Nephron (organoid): ENCODE measurements around the gene OR2L2.
"Not testable (repeated sequence)": the region's sequence is repeated elsewhere in the genome, so short reads cannot be mapped to it uniquely, and the experiment has no call there.

Experiments used
- H3K27ac Mint-ChIP-seq, 3 experiments: 2 replicates each; pipeline ENCODE4 v1.8.0; 2020; ENCODE audit warnings: mixed read lengths in 3 of 3, mild to moderate bottlenecking in 2 of 3, moderate library complexity in 1 of 3
- H3K27me3 Mint-ChIP-seq: 2 replicates; pipeline ENCODE4 v1.8.0; 2021; ENCODE audit warnings: low read depth, mild to moderate bottlenecking, moderate library complexity, mixed read lengths
- H3K36me3 Mint-ChIP-seq: 2 replicates; pipeline ENCODE4 v1.8.0; 2020; ENCODE audit warnings: low read depth, mixed read lengths
- H3K4me1 Mint-ChIP-seq: 2 replicates; pipeline ENCODE4 v1.8.0; 2020; ENCODE audit warnings: mixed read lengths
- H3K4me3 Mint-ChIP-seq, 3 experiments: 2 replicates each; pipeline ENCODE4 v1.8.0; 2020; ENCODE audit warnings: mild to moderate bottlenecking in 3 of 3, mixed read lengths in 3 of 3, moderate library complexity in 2 of 3
- H3K9me3 Mint-ChIP-seq: 2 replicates; pipeline ENCODE4 v1.8.0; 2020; ENCODE audit warnings: mixed read lengths
- TF ChIP-seq, protein P1 (sequence below), 3 experiments: fragments of 200-600 bp; sonication (generic); IDR thresholded peaks; one replicate each; pipeline ENCODE4 v1.5.0; 2021; ENCODE audit warnings: antibody characterized with exemption in 3 of 3; ENCODE audit not compliant: unreplicated experiment in 3 of 3

OR2L2 gene

DNA sequence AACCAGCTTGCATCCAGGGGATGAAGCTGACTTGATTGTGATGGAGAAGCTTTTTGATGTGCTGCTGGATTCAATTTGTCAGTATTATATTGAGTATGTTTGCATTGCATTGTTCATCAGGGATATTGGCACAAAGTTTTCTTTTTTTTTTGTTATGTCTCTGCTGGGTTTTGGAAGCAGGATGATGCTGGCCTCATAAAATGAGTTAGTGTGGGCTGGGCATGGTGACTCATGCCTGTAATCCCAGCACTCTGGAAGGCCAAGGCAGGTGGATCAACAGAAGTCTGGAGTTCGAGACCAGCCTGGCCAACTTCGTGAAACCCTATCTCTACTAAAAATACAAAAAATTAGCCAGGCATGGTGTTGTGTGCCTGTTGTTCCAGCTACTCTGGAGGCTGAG is 25.4 kb downstream of the OR2L2 start:
- H3K4me1 Mint-ChIP-seq: no peaks in the 10 kb centered on the region
- no peak overlapping the region for H3K27ac Mint-ChIP-seq
- H3K36me3 Mint-ChIP-seq: peaks cover 3% of the 10 kb centered on the region
- peaks cover 41% of the 10 kb centered on the region for H3K9me3 Mint-ChIP-seq
- no peak overlapping the region for H3K4me3 Mint-ChIP-seq
- TF ChIP-seq, protein P1, sequence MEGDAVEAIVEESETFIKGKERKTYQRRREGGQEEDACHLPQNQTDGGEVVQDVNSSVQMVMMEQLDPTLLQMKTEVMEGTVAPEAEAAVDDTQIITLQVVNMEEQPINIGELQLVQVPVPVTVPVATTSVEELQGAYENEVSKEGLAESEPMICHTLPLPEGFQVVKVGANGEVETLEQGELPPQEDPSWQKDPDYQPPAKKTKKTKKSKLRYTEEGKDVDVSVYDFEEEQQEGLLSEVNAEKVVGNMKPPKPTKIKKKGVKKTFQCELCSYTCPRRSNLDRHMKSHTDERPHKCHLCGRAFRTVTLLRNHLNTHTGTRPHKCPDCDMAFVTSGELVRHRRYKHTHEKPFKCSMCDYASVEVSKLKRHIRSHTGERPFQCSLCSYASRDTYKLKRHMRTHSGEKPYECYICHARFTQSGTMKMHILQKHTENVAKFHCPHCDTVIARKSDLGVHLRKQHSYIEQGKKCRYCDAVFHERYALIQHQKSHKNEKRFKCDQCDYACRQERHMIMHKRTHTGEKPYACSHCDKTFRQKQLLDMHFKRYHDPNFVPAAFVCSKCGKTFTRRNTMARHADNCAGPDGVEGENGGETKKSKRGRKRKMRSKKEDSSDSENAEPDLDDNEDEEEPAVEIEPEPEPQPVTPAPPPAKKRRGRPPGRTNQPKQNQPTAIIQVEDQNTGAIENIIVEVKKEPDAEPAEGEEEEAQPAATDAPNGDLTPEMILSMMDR (IDR thresholded peaks at IDR 0.05; ENCODE audit: unreplicated experiment in 3 of 3): no peak
- no peaks in the 10 kb centered on the region for H3K27me3 Mint-ChIP-seq

DNA sequence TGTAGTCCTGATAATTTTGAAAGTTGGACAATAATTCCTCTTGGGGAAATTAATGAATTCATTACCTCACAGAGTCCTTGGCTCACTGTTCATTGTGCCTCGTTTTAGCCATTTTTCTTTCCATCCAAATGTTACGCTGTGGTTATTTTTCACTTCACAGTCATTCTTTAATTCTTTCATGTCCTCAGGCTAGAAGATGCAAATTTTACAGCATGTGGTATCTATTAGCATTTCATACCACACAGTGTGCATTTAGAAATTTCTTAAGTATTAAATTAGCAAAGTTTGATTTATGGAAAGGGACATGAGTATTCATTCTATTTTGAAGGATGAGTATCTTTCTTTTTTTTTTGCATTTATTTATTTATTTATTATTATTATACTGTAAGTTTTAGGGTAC is 35.2 kb downstream of the OR2L2 start:
- Mint-ChIP-seq H3K36me3 (no peaks in the 10 kb centered on the region), H3K27me3 (no peaks in the 10 kb centered on the region), H3K4me3 (no peak overlapping the region), H3K4me1 (no peaks in the 10 kb centered on the region), H3K27ac (no peak overlapping the region), H3K9me3 (peaks cover 37% of the 10 kb centered on the region)
- TF ChIP-seq, protein P1 (IDR thresholded peaks at IDR 0.05; ENCODE audit: unreplicated experiment in 3 of 3): no peak

DNA sequence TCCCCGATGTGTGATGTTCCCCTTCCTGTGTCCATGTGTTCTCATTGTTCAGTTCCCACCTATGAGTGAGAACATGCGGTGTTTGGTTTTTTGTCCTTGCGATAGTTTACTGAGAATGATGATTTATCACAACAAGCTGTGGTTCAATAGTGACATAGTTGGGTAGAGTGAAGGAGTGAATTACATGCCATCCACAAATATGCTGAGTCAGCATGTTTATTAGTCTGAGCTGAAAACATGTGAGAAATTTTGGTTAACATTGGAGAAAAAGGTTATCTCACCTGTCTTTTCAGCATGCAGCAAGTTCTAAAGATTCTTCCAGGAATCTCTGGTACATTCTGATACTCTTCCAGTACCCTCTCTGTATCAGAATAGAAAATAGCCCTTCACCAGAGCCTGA is 35.7 kb downstream of the OR2L2 start:
- TF ChIP-seq, protein P1 (IDR thresholded peaks at IDR 0.05; ENCODE audit: unreplicated experiment in 3 of 3): no peak
- Mint-ChIP-seq H3K4me3 (no peak overlapping the region), H3K27me3 (no peaks in the 10 kb centered on the region), H3K4me1 (no peaks in the 10 kb centered on the region), H3K27ac (no peak overlapping the region), H3K9me3 (peaks cover 37% of the 10 kb centered on the region), H3K36me3 (no peaks in the 10 kb centered on the region)

DNA sequence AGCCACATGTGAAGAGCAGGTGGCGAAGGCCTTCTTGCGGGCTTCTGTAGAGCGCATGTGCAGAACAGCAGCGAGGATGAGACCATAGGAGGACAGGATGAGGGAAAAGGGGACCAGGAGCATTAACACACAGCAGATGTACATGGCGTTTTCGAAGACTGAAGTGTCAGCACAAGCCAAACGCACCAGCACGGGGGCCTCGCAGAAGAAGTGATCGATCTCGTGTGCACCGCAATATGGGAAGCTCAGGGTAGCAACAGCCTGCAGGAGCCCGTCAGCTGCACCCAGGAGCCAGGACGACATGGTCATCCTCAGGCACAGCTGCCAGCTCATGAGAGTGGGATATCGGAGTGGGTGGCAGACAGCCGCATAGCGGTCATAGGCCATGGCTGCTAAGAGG is 54.0 kb downstream of the OR2L2 start:
- H3K27ac Mint-ChIP-seq, H3K27me3 Mint-ChIP-seq, H3K36me3 Mint-ChIP-seq, H3K4me3 Mint-ChIP-seq, H3K4me1 Mint-ChIP-seq: not testable (repeated sequence)
- peaks cover 35% of the 10 kb centered on the region for H3K9me3 Mint-ChIP-seq
